HFFc6 (cell line): ENCODE results near the gene TSTD2. TPM values are rescaled to one million over a fixed set of nuclear protein-coding genes. Genes with fewer than 3 reads are reported as not detected.

ENCODE experiments used
- DNase-seq: peaks from one replicate; pipeline ENCODE4 v3.0.0-alpha.2; 2018
- H3K27ac Mint-ChIP-seq: 2 replicates; pipeline ENCODE4 v1.8.0; 2020; ENCODE audit warnings: mild to moderate bottlenecking, mixed read lengths
- H3K27me3 Mint-ChIP-seq: 2 replicates; pipeline ENCODE4 v1.8.0; 2021; ENCODE audit warnings: mild to moderate bottlenecking, moderate library complexity, mixed read lengths; ENCODE audit not compliant: insufficient read depth
- H3K36me3 Mint-ChIP-seq: 2 replicates; pipeline ENCODE4 v1.8.0; 2021; ENCODE audit warnings: low read depth, mixed read lengths
- H3K4me1 Mint-ChIP-seq: 2 replicates; pipeline ENCODE4 v1.8.0; 2020; ENCODE audit warnings: low read depth, mixed read lengths
- H3K4me3 Mint-ChIP-seq: 2 replicates; pipeline ENCODE4 v1.8.0; 2020; ENCODE audit warnings: mild to moderate bottlenecking, moderate library complexity, mixed read lengths
- H3K9me3 Mint-ChIP-seq: 2 replicates; pipeline ENCODE4 v1.8.0; 2020; ENCODE audit warnings: mild to moderate bottlenecking, mixed read lengths
- total RNA-seq, 6 experiments: library from RNA; stranded (reverse); fragmentation: NEBNext Ultra II Directional; extraction: Animal tissue kit (Norgen Biotek cat#: 25700); gene quantifications; 2 replicates in 1 of 6; 3 replicates in 5 of 6; pipeline ENCODE4 v1.2.3, GENCODE V29; 2021
- TF ChIP-seq, protein P1 (sequence below): fragments of 200-600 bp; sonication (generic); IDR thresholded peaks from 2 replicates; pipeline ENCODE4 v1.5.0; 2021; ENCODE audit warnings: antibody characterized with exemption, mild to moderate bottlenecking

TSTD2 gene
- total RNA-seq, 6 experiments from 2014 or later = 7.0 to 10.7 (median 8.6) TPM

DNA sequence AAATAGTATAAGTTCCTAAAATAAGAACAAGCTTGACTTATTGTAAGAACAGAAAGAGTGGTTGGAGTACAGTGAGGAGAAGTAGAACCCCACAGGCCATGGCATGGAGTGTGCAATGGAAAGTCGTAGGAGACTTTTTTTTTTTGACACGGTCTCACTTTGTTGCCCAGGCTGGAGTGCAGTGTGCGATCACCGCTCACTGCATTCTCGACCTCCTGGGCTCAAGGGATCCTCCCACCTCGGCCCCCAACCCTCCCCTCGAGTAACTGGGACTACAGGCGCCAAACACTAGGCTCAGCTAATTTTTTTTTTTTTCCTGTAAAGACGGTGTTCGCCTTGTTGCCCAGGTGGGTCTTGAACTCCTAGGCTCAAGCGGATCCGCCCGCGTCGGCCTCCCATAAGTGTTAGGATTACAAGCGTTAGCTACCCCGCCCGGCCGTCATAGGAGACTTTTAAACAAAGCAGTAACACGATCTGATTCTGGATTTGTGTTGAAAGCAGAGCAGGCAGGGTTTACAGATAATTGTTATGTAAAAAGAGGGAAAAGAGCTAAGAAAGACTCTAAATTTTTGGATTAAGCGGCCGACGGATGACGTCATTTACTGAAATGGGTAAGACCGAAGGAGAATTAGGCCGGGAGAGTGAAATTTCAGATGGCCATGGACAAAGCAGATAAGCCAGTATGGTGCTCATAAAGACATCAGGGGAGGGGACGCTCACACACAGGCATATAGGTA is 752 bp downstream of the TSTD2 start:
- TF ChIP-seq, protein P1, sequence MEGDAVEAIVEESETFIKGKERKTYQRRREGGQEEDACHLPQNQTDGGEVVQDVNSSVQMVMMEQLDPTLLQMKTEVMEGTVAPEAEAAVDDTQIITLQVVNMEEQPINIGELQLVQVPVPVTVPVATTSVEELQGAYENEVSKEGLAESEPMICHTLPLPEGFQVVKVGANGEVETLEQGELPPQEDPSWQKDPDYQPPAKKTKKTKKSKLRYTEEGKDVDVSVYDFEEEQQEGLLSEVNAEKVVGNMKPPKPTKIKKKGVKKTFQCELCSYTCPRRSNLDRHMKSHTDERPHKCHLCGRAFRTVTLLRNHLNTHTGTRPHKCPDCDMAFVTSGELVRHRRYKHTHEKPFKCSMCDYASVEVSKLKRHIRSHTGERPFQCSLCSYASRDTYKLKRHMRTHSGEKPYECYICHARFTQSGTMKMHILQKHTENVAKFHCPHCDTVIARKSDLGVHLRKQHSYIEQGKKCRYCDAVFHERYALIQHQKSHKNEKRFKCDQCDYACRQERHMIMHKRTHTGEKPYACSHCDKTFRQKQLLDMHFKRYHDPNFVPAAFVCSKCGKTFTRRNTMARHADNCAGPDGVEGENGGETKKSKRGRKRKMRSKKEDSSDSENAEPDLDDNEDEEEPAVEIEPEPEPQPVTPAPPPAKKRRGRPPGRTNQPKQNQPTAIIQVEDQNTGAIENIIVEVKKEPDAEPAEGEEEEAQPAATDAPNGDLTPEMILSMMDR = no peak
- Mint-ChIP-seq H3K36me3 (peaks cover 11% of the 10 kb centered on the region), H3K4me3 (peak overlapping the region; percentile 96), H3K9me3 (no peaks in the 10 kb centered on the region), H3K4me1 (peaks cover 42% of the 10 kb centered on the region), H3K27ac (peak overlapping the region; percentile 100), H3K27me3 (peaks cover 2% of the 10 kb centered on the region)
- DNase-seq = no peak

DNA sequence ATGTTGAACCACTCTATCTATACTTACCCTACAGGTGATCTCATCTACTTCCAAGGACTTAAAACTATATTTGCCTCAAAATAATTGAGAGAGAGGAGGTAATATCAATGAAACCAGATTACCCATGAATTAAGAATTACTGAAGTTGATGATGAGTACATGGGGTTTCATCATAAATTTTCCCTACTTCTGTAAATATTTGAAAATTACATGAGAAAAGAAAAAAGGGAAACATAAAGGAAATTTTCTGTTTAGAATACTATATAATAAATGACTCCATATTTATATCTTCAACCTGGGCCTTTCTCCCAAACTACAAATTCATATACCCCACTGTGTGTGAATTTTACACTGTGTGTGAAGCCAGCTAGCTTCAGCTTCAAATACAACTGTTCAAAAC is 2.6 kb downstream of the TSTD2 start:
- TF ChIP-seq, protein P1 = no peak
- H3K36me3 Mint-ChIP-seq = peaks cover 7% of the 10 kb centered on the region
- H3K27me3 Mint-ChIP-seq = peaks cover 2% of the 10 kb centered on the region
- DNase-seq = no peak
- H3K4me1 Mint-ChIP-seq = peaks cover 32% of the 10 kb centered on the region
- H3K9me3 Mint-ChIP-seq = no peaks in the 10 kb centered on the region
- H3K27ac Mint-ChIP-seq = no peak overlapping the region
- no peak overlapping the region for H3K4me3 Mint-ChIP-seq

DNA sequence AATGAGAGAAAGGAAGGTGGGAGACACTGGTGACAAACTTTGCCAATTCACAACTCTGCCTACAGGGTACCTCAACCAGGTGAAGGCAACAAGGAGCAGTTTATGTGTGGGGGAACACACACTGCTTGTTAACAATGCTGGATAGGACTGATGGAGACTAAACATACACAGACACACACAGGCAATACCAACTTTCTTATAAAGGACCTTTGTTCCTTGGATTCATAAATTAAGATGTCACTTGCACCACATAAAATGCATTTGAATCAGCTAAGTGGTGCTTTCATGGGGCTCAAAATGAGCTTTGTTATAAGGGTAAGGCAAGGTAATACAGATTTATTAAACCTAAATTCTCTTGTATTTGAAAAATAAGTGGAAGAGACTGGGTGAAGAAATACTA is 4.0 kb downstream of the TSTD2 start:
- Mint-ChIP-seq H3K4me3 (no peak overlapping the region), H3K9me3 (no peaks in the 10 kb centered on the region), H3K4me1 (peaks cover 19% of the 10 kb centered on the region), H3K36me3 (no peaks in the 10 kb centered on the region), H3K27me3 (peaks cover 2% of the 10 kb centered on the region), H3K27ac (no peak overlapping the region)
- DNase-seq = no peak
- TF ChIP-seq, protein P1 = peak; percentile 24; the same call in 1 of the 2 replicates

DNA sequence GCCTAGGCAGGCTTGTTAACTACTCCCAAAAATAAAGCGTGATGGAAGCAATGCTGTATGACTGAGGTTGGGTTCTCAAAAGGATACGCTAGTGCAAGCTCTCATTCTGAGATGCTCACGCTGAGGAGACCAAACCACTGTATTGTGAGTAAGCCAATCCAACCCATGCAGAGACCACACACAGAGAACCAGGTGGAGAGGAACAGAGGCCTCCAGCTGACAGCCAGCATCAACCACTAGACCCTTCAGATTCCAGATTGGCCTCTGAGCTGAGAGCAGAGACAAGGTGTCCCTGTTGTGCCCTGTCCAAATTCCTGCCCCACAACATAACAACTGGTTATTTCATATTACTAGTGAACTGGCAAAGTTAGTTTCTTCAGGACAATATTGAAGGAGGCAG is 4.5 kb downstream of the TSTD2 start:
- Mint-ChIP-seq H3K36me3 (no peaks in the 10 kb centered on the region), H3K27ac (no peak overlapping the region), H3K4me3 (no peak overlapping the region), H3K9me3 (no peaks in the 10 kb centered on the region), H3K27me3 (peaks cover 2% of the 10 kb centered on the region; the same call in 1 of the 2 replicates), H3K4me1 (peaks cover 19% of the 10 kb centered on the region)
- DNase-seq = no peak
- TF ChIP-seq, protein P1 = no peak

DNA sequence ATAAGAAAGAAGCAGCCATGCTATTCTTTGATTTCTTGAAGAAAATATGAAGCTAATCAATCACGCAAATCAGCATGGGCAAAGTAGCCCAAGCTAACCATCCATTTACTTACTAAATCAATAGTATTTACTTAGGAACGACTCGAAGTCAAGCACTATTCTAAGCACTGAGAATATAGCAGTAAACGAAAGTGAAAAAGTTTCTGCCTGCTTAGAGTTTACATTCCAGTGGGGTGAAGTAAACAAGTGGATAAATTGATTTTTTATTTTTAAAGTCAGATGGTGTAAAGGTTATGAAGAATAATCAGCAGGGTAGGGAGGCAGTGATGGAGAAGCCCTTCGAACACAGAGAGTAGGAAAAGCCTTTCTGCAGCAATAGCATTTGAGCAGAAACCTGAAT is 5.5 kb downstream of the TSTD2 start:
- Mint-ChIP-seq H3K4me3 (peak overlapping the region; percentile 29; the same call in 1 of the 2 replicates), H3K27ac (peak overlapping the region; percentile 3; the same call in 1 of the 2 replicates), H3K4me1 (peaks cover 19% of the 10 kb centered on the region), H3K27me3 (no peaks in the 10 kb centered on the region), H3K36me3 (peaks cover 6% of the 10 kb centered on the region; the same call in 1 of the 2 replicates), H3K9me3 (no peaks in the 10 kb centered on the region)
- TF ChIP-seq, protein P1 = no peak
- DNase-seq = no peak
